GM21576 (cell line): Measurements from ENCODE around the gene GPR158.

ENCODE experiments used
- ATAC-seq: cut with Tn5 transposase; IDR thresholded peaks from one replicate; pipeline ENCODE4 v1.9.1; 2021; ENCODE audit warnings: mild to moderate bottlenecking, moderate library complexity; ENCODE audit not compliant: unreplicated experiment

GPR158 gene

GRCh38 chr10:25191162-25191895 is 16.5 kb downstream of the GPR158 start:
- ATAC-seq = no peak

- ATAC-seq = no peak
These were observed 23.4 kb downstream of the GPR158 start for GRCh38 chr10:25198151-25198550.

- no peak for ATAC-seq
These were observed 32.1 kb downstream of the GPR158 start for GRCh38 chr10:25206693-25207414.

- ATAC-seq = no peak
These were observed 34.8 kb downstream of the GPR158 start for GRCh38 chr10:25209618-25210017.

- ATAC-seq = no peak
These were observed 35.5 kb downstream of the GPR158 start for GRCh38 chr10:25210265-25210664.

GRCh38 chr10:25220156-25220555 is 45.4 kb downstream of the GPR158 start:
- ATAC-seq = no peak

GRCh38 chr10:25222085-25222660 is 47.4 kb downstream of the GPR158 start:
- ATAC-seq = no peak

GRCh38 chr10:25226775-25227682 is 52.2 kb downstream of the GPR158 start:
- ATAC-seq = peak; percentile 55

GRCh38 chr10:25231751-25232150 is 57.0 kb downstream of the GPR158 start:
- no peak for ATAC-seq

- ATAC-seq = no peak
These were observed 57.4 kb downstream of the GPR158 start for GRCh38 chr10:25232204-25232603.

GRCh38 chr10:25245165-25245564 is 70.4 kb downstream of the GPR158 start:
- ATAC-seq = no peak

GRCh38 chr10:25257646-25258045 is 82.8 kb downstream of the GPR158 start:
- ATAC-seq = no peak

- ATAC-seq = no peak
These were observed 86.3 kb downstream of the GPR158 start for GRCh38 chr10:25261110-25261509.

GRCh38 chr10:25261558-25261957 is 86.8 kb downstream of the GPR158 start:
- no peak for ATAC-seq

- no peak for ATAC-seq
These were observed 89.1 kb downstream of the GPR158 start for GRCh38 chr10:25263931-25264330.

GRCh38 chr10:25278180-25278579 is 103.4 kb downstream of the GPR158 start:
- ATAC-seq = no peak

- no peak for ATAC-seq
These were observed 105.3 kb downstream of the GPR158 start for GRCh38 chr10:25280076-25280475.

- ATAC-seq = no peak
These were observed 105.8 kb downstream of the GPR158 start for GRCh38 chr10:25280573-25280972.

- no peak for ATAC-seq
These were observed 111.0 kb downstream of the GPR158 start for GRCh38 chr10:25285809-25286208.

- no peak for ATAC-seq
These were observed 113.4 kb downstream of the GPR158 start for GRCh38 chr10:25288181-25288580.
